SK-N-MC (cell line): ENCODE data around the gene SBDS.
"Not testable (repeated sequence)": the region's sequence is repeated elsewhere in the genome, so short reads cannot be mapped to it uniquely, and the experiment has no call there.

Source experiments
- DNase-seq: peaks from one replicate; pipeline ENCODE4 v3.0.0-alpha.2; 2011; ENCODE audit warnings: low read depth, low spot score
- H3K27ac ChIP-seq: fragments of 200-600 bp; sonication (generic); 2 replicates; pipeline ENCODE4 v1.5.1; 2016; ENCODE audit warnings: mixed run types
- H3K36me3 ChIP-seq: fragments of 200-600 bp; sonication (generic); 2 replicates; pipeline ENCODE4 v1.6.1; 2017; ENCODE audit warnings: antibody characterized with exemption, low read length, mixed read lengths; ENCODE audit not compliant: insufficient read depth
- H3K4me3 ChIP-seq: fragments of 200-600 bp; sonication (generic); 2 replicates; pipeline ENCODE4 v1.5.1; 2016
- H3K9ac ChIP-seq: fragments of 200-600 bp; sonication (generic); 2 replicates; pipeline ENCODE4 v1.8.0; 2017; ENCODE audit warnings: mixed run types, mixed read lengths; ENCODE audit not compliant: insufficient read length
- H3K9me3 ChIP-seq: fragments of 200-600 bp; sonication (generic); 2 replicates; pipeline ENCODE4 v1.6.1; 2017; ENCODE audit warnings: low read depth, mild to moderate bottlenecking, antibody characterized with exemption, low read length, moderate library complexity, mixed read lengths
- EZH2 ChIP-seq: fragments of 200-600 bp; sonication (generic); IDR thresholded peaks from one replicate; pipeline ENCODE4 v1.6.1; 2017; ENCODE audit warnings: antibody characterized with exemption
- FOXP2 ChIP-seq: optimal IDR thresholded peaks from 2 replicates; pipeline ENCODE3; 2011; ENCODE audit warnings: mild to moderate bottlenecking, moderate library complexity; ENCODE audit not compliant: insufficient read depth; ENCODE audit errors: extremely low read length, control extremely low read depth
- POLR2AphosphoS5 ChIP-seq: IDR thresholded peaks from 2 replicates; pipeline ENCODE4 v1.6.1; 2012; ENCODE audit warnings: mild to moderate bottlenecking, low read depth, low read length, borderline replicate concordance

SBDS gene

GRCh38 chr7:67021260-67021659 lies 25.9 kb upstream of the SBDS start:
- H3K27ac ChIP-seq, result no peak overlapping the region
- no peak overlapping the region for H3K4me3 ChIP-seq
- H3K9ac ChIP-seq, result no peak overlapping the region
- TF ChIP-seq POLR2AphosphoS5 (no peak), FOXP2 (no peak), EZH2 (no peak)
- H3K36me3 ChIP-seq, result peaks cover 19% of the 10 kb centered on the region
- no peaks in the 10 kb centered on the region for H3K9me3 ChIP-seq
- no peak for DNase-seq

DNA sequence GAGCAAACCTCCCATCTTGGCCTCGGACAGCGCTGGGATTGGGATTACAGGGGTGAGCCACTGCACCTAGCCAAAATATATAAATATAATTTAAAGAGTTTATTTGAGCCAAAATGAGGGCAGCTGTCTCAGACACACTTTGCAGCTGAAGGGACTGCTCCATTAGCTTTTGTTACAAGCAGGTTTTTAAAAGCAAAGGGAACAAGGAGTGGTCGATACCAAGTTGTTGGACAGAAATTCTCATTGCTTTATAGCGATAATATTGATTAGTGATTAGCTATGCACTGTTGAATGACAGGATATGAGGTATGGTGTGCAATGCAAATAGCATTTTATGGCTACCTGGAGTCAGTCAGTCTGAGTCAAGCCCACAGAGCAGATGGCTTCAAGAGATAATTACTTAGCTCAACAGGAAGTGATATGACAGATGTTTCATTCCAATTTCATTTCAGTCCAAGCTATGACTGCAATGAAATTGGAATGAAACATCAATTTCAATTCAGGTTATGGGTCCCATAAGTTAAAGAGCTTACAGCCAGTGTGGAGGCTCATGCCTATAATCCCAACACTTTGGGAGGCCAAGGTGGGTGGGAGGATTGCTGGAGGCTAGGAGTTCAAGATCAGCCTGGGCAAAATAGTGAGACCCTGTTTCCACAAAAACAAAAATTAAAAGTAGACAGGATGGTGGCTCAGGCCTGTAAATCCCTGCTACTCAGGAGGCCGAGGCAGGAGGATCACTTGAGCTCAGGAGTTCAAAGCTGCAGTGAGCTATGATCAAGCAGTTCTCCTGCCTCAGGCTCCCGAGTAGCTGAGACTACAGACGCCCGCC lies 24.4 kb upstream of the SBDS start:
- H3K36me3 ChIP-seq, result peaks cover 19% of the 10 kb centered on the region
- TF ChIP-seq EZH2 (no peak), POLR2AphosphoS5 (no peak), FOXP2 (no peak)
- no peak overlapping the region for H3K4me3 ChIP-seq
- H3K27ac ChIP-seq, result no peak overlapping the region
- H3K9me3 ChIP-seq, result no peaks in the 10 kb centered on the region
- no peak overlapping the region for H3K9ac ChIP-seq
- DNase-seq, result no peak

DNA sequence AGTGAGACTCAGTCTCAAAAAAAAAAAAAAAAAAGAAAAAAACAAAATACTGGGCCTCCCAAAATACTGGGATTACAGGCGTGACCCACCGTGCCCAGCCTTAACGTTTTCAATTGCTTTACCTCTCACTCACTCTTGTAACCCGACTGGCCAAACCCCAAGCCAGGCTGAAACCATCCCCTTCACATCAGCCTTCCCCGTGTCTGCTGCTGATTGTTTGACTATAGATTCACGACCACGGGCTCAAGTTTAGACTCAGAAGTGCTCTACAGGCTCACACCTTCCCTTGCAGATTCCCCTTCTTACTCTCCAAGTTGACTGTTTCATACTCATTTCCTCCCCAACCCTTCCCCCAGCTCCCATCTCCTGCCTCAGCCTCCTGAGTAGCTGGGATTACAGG lies 23.6 kb upstream of the SBDS start:
- Histone ChIP-seq H3K27ac (no peak overlapping the region), H3K9ac (no peak overlapping the region), H3K4me3 (no peak overlapping the region), H3K36me3 (peaks cover 19% of the 10 kb centered on the region), H3K9me3 (no peaks in the 10 kb centered on the region)
- DNase-seq, result no peak
- TF ChIP-seq POLR2AphosphoS5 (no peak), FOXP2 (no peak), EZH2 (no peak)

DNA sequence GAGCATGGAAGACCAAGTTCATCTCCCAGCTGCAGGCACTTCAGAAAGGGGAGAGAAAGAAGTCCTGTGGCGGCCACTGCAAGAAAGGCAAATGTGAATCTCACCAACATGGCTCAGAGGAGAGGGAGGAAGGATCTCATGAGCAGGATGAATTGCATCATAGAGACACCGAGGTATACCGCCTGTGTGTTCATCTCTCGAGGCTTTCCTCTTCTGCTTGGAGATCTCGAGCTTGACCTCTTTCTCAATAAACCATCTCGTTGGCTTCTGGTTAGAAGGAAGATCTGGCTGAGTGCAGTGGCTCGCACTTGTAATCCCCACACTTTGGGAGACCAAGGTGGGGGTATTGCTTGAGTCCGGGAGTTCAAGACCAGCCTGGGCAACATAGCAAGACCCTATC lies 22.6 kb upstream of the SBDS start:
- not testable (repeated sequence) for DNase-seq, H3K9me3 ChIP-seq, H3K9ac ChIP-seq, H3K4me3 ChIP-seq, H3K27ac ChIP-seq
- peaks cover 19% of the 10 kb centered on the region for H3K36me3 ChIP-seq

GRCh38 chr7:67014076-67014622 lies 18.8 kb upstream of the SBDS start:
- H3K27ac ChIP-seq, H3K9me3 ChIP-seq: not testable (repeated sequence)

DNA sequence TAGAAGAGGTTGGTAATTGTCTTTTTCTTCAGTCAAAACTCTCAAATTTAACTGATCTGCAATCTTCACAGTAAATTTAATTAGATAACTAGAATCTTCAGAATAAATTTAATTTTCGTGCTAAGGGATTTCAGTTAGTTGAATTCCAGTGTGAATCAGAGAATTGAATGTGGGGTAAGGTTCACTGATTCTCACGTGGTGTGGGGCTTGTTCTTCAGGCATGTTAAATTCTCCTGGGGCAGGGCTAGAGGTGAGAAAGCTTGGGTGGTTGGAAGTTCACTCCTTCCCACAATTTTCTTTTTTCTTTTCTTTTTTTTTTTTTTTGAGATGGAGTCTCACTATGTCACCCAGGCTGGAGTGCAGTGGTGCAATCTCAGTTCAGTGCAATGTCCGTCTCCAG lies 14.3 kb upstream of the SBDS start:
- H3K4me3 ChIP-seq, H3K9me3 ChIP-seq, H3K9ac ChIP-seq, DNase-seq, H3K27ac ChIP-seq: not testable (repeated sequence)
- H3K36me3 ChIP-seq, result peaks cover 19% of the 10 kb centered on the region; the same call in 1 of the 2 replicates

More at GRCh38 chr7:67014076-67014622, 18.8 kb upstream of the SBDS start:
- DNase-seq, H3K4me3 ChIP-seq, H3K9ac ChIP-seq: not testable (repeated sequence)
- H3K36me3 ChIP-seq, result peaks cover 14% of the 10 kb centered on the region; the same call in 1 of the 2 replicates

DNA sequence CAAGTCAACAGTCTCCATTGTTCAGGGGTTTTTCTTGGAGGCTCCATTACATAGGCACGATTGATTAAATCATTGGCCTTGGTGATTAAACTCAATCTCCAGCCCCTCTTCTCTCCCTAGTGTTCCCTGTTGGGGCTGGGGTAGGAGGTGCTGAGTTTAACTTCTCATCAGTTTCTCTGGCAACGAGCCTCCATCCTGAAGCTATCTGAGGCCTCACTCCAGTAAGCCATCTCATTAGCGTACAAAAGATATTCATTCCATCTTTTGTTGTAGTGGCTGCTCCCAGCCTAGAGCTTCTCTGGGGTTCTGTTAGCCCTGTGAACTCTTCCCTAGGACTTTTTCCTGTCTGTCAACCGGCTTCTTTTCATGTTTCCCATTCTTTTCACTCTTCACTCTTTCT lies 12.9 kb upstream of the SBDS start:
- no peak for DNase-seq
- Histone ChIP-seq H3K27ac (no peak overlapping the region), H3K4me3 (no peak overlapping the region), H3K36me3 (peaks cover 19% of the 10 kb centered on the region; the same call in 1 of the 2 replicates), H3K9me3 (no peaks in the 10 kb centered on the region), H3K9ac (no peak overlapping the region)
- TF ChIP-seq FOXP2 (no peak), POLR2AphosphoS5 (no peak), EZH2 (no peak)

- no peak for DNase-seq
- no peak overlapping the region for H3K27ac ChIP-seq
- no peaks in the 10 kb centered on the region for H3K9me3 ChIP-seq
- no peak overlapping the region for H3K4me3 ChIP-seq
- H3K36me3 ChIP-seq, result peaks cover 19% of the 10 kb centered on the region; the same call in 1 of the 2 replicates
- no peak overlapping the region for H3K9ac ChIP-seq
- TF ChIP-seq EZH2, result no peak
These were observed 11.6 kb upstream of the SBDS start for GRCh38 chr7:67006965-67007364.

GRCh38 chr7:67004145-67004544 lies 8.8 kb upstream of the SBDS start:
- H3K4me3 ChIP-seq, H3K9ac ChIP-seq, DNase-seq, H3K27ac ChIP-seq, H3K9me3 ChIP-seq: not testable (repeated sequence)
- peaks cover 11% of the 10 kb centered on the region; the same call in 1 of the 2 replicates for H3K36me3 ChIP-seq

DNA sequence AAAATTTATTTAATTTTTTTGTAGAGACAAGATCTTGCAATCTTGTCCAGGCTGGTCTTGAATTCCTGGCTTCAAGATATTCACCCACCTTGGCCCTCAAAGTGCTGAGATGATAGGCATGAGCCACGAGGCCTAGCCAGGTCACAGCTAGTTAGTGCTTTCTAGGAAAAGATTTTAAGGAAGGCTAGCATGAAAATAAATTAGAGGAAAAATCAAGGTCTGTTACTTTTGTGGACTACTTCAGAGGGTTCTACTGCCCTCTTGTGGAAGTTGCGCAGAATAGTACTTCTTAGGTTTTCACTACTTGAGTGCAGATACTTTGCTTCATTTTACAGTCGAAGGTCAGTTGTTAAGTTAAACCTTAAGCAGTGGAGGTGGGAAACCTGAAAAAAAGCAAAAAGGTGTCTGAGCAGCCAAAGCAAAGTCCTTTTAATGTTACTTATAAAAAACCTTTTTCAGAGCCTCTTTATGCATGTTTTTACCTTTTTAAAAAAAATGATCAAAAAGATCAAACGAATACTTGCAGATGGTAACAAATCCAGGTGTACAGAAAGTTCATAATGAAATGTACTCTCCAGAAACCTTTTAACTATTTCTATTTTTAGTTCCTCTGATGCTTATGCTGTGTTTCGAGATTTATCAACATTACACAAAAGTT lies 5.3 kb upstream of the SBDS start:
- DNase-seq, H3K9ac ChIP-seq: not testable (repeated sequence)

More for the DNA sequence above, 5.3 kb upstream of the SBDS start:
- H3K27ac ChIP-seq, H3K9me3 ChIP-seq, H3K36me3 ChIP-seq, H3K4me3 ChIP-seq: not testable (repeated sequence)
